Measurements from ENCODE around the gene HYPK.
A peak's percentile ranks its signal among the peaks of the same experiment; 100 is the strongest.
"Not testable (repeated sequence)": the region's sequence is repeated elsewhere in the genome, so short reads cannot be mapped to it uniquely, and the experiment has no call there.

Gene HYPK

GRCh38 chr15:43826508-43827341 lies 26.3 kb downstream of the HYPK start, which contains the start of gene WDR76:
WDR76 (plus strand) TSS chr15:43827002; CDS start chr15:43827033, 31 bp downstream.
- no peaks in the 10 kb centered on the region for H3K36me3 ChIP-seq
- peak within 1 kb of the TSS; percentile 58 to 59 for H3K4me3 ChIP-seq
- peaks cover 4 to 48% (median 27%) of the 10 kb centered on the region in 4 donors for H3K4me1 ChIP-seq
- H3K27ac ChIP-seq: peak within 1 kb of the TSS; percentile 65 to 78
- no peaks in the 10 kb centered on the region for H3K9me3 ChIP-seq
- intact Hi-C loops (cut with DNase I; ENCODE audit: low total_unique reads): no loop called here
- peak; percentile 87 to 89 for DNase-seq
- no peak for TF ChIP-seq CTCF (IDR thresholded peaks at IDR 0.05)
- H3K27me3 ChIP-seq: no peaks in the 10 kb centered on the region

- intact Hi-C loops (cut with DNase I; ENCODE audit: low total_unique reads): no loop called here
- no peaks in the 10 kb centered on the region for H3K27me3 ChIP-seq
- no peak for TF ChIP-seq CTCF (IDR thresholded peaks at IDR 0.05)
- no peaks in the 10 kb centered on the region for H3K36me3 ChIP-seq
- H3K4me3 ChIP-seq: no peak overlapping the region
- peak overlapping the region; percentile 65 to 78 for H3K27ac ChIP-seq
- no peaks in the 10 kb centered on the region for H3K9me3 ChIP-seq
- no peak for DNase-seq
- peaks cover 4 to 33% (median 19%) of the 10 kb centered on the region in 4 donors for H3K4me1 ChIP-seq
Measured at GRCh38 chr15:43828061-43828657, 27.8 kb downstream of the HYPK start.

- H3K4me3 ChIP-seq; intact Hi-C loops (cut with DNase I; ENCODE audit: low total_unique reads); DNase-seq; H3K27ac ChIP-seq; H3K36me3 ChIP-seq; H3K27me3 ChIP-seq; H3K9me3 ChIP-seq: not testable (repeated sequence)
- H3K4me1 ChIP-seq: peaks cover 0 to 22% (median 12%) of the 10 kb centered on the region in 4 donors
Measured at GRCh38 chr15:43829951-43830540, 29.6 kb downstream of the HYPK start.

- Histone ChIP-seq H3K4me1 (peaks cover 0 to 21% (median 12%) of the 10 kb centered on the region in 4 donors), H3K36me3 (peaks cover 0 to 11% (median 4%) of the 10 kb centered on the region in 3 donors)
- H3K9me3 ChIP-seq; H3K27me3 ChIP-seq; H3K27ac ChIP-seq; DNase-seq; H3K4me3 ChIP-seq; intact Hi-C loops (cut with DNase I; ENCODE audit: low total_unique reads): not testable (repeated sequence)
Measured at GRCh38 chr15:43830691-43831275, 30.4 kb downstream of the HYPK start.

- H3K27ac ChIP-seq; H3K9me3 ChIP-seq; DNase-seq; H3K27me3 ChIP-seq; intact Hi-C loops (cut with DNase I; ENCODE audit: low total_unique reads); H3K4me3 ChIP-seq: not testable (repeated sequence)
- peaks cover 0 to 14% (median 7%) of the 10 kb centered on the region in 4 donors for H3K4me1 ChIP-seq
- H3K36me3 ChIP-seq: peaks cover 0 to 13% (median 12%) of the 10 kb centered on the region in 3 donors
Measured at GRCh38 chr15:43831519-43832052, 31.2 kb downstream of the HYPK start.

- intact Hi-C loops (cut with DNase I; ENCODE audit: low total_unique reads); H3K27ac ChIP-seq; H3K27me3 ChIP-seq; H3K4me1 ChIP-seq; H3K4me3 ChIP-seq; DNase-seq; H3K9me3 ChIP-seq: not testable (repeated sequence)
- H3K36me3 ChIP-seq: peaks cover 0 to 13% (median 12%) of the 10 kb centered on the region in 3 donors
Measured at GRCh38 chr15:43832485-43832884, 32.1 kb downstream of the HYPK start.

- Histone ChIP-seq H3K4me3 (no peak overlapping the region), H3K4me1 (no peaks in the 10 kb centered on the region), H3K27ac (no peak overlapping the region), H3K9me3 (no peaks in the 10 kb centered on the region), H3K36me3 (peaks cover 7 to 36% (median 20%) of the 10 kb centered on the region in 3 donors), H3K27me3 (no peaks in the 10 kb centered on the region)
- no peak for TF ChIP-seq CTCF (IDR thresholded peaks at IDR 0.05)
- intact Hi-C loops (cut with DNase I; ENCODE audit: low total_unique reads): no loop called here
- no peak for DNase-seq
Measured at GRCh38 chr15:43845421-43845820, 45.0 kb downstream of the HYPK start.

Measured in tibial artery (tissue), 4 donors.